Lower lobe of right lung (tissue), 2 donors: ENCODE data around the gene CCDC185. TPM values are rescaled to one million over a fixed set of nuclear protein-coding genes. Genes with fewer than 3 reads are reported as not detected.

Source experiments
- ATAC-seq, 2 donors: fragments of 200-7000 bp; cut with Tn5 transposase; one replicate each; pipeline ENCODE4 v1.9.1; 2020 to 2022; ENCODE audit warnings: mild to moderate bottlenecking in 2 of 2, moderate library complexity in 2 of 2
- DNase-seq: peaks from one replicate; pipeline ENCODE4 v3.0.0-alpha.2; 2020
- H3K27ac ChIP-seq: fragments of 200-600 bp; one replicate; pipeline ENCODE4 v1.8.0; 2022
- H3K27me3 ChIP-seq: fragments of 200-600 bp; one replicate; pipeline ENCODE4 v1.8.0; 2022; ENCODE audit warnings: low read depth
- H3K36me3 ChIP-seq: fragments of 200-600 bp; one replicate; pipeline ENCODE4 v1.8.0; 2022; ENCODE audit warnings: mild to moderate bottlenecking
- H3K4me1 ChIP-seq: fragments of 200-600 bp; one replicate; pipeline ENCODE4 v1.8.0; 2022
- H3K4me3 ChIP-seq: fragments of 200-600 bp; one replicate; pipeline ENCODE4 v1.8.0; 2022; ENCODE audit warnings: mild to moderate bottlenecking
- H3K9me3 ChIP-seq: fragments of 200-600 bp; one replicate; pipeline ENCODE4 v1.8.0; 2022
- intact Hi-C: fragments of 100-400 bp; cut with DNase I; formaldehyde crosslinking; loops from one replicate; pipeline ENCODE4 v1.11.0; 2022
- total RNA-seq: library from RNA; stranded (reverse); fragmentation: NEBNext Ultra II Directional; extraction: Animal tissue kit (Norgen Biotek cat#: 25700); gene quantifications from one replicate; pipeline ENCODE4 v1.2.1, GENCODE V29; 2021
- TF ChIP-seq, protein P1 (sequence below): fragments of 200-600 bp; IDR thresholded peaks from one replicate; pipeline ENCODE4 v1.8.0; 2022; ENCODE audit warnings: antibody characterized with exemption, mild to moderate bottlenecking
- donor health status: DM: no; HTN: yes; CAD: no; lungs with severe emphysema.

The CCDC185 gene
- total RNA-seq, 1 donor from 2014 or later = not detected

DNA sequence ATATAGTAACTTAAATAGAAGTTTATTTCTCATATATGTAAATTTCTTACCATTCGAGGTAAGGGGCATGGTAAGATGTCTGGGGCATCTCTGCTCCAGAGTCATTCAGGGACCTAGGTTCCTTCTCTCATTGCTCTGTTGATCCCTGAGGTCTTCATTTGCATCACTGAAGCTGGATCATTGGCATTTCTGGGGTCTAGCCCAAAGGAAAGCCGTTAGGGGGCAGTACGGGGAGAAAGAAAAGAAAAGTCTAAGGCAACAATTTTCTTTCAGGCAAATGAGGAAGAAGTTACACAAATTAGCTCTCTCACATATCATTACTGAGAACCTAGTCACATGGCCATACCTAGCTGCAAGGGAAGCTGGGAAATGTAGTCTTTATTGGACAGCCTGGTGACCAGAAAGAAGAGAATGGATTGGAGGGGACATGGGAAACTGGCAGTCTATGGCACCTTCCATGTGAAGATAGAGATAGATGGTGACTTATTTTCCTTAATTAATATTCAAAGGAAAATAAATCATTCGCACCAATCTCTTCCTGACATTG, 19.1 kb upstream of the CCDC185 start:
- intact Hi-C loops = no loop called here

DNA sequence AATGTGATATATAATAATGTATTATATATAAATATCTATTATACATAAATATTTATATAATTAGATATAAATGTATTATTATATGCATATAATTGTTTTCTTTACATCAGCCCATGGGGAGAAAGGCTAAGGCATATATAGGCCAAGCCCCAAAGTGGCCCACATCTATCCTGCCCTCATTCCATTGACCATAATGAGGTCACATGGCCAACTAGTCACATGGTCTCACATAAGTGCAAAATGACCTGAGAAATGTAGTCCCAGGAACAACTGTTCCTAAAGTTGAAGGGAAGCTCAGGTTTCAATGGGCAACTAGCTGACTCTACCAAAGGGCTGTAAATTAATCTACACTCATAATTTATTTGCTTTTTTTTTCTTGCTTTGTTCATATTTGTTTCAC, 14.5 kb upstream of the CCDC185 start:
- Histone ChIP-seq H3K27ac (no peak overlapping the region), H3K4me1 (no peaks in the 10 kb centered on the region), H3K27me3 (peaks cover 4% of the 10 kb centered on the region), H3K4me3 (no peak overlapping the region), H3K36me3 (no peaks in the 10 kb centered on the region), H3K9me3 (peaks cover 7% of the 10 kb centered on the region)
- TF ChIP-seq, protein P1, sequence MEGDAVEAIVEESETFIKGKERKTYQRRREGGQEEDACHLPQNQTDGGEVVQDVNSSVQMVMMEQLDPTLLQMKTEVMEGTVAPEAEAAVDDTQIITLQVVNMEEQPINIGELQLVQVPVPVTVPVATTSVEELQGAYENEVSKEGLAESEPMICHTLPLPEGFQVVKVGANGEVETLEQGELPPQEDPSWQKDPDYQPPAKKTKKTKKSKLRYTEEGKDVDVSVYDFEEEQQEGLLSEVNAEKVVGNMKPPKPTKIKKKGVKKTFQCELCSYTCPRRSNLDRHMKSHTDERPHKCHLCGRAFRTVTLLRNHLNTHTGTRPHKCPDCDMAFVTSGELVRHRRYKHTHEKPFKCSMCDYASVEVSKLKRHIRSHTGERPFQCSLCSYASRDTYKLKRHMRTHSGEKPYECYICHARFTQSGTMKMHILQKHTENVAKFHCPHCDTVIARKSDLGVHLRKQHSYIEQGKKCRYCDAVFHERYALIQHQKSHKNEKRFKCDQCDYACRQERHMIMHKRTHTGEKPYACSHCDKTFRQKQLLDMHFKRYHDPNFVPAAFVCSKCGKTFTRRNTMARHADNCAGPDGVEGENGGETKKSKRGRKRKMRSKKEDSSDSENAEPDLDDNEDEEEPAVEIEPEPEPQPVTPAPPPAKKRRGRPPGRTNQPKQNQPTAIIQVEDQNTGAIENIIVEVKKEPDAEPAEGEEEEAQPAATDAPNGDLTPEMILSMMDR = no peak
- DNase-seq (no peak), ATAC-seq (no peak)
- intact Hi-C loops = no loop called here

More for the DNA sequence above, 19.1 kb upstream of the CCDC185 start:
- TF ChIP-seq, protein P1 = no peak
- Histone ChIP-seq H3K27me3 (no peaks in the 10 kb centered on the region), H3K4me3 (no peak overlapping the region), H3K27ac (no peak overlapping the region), H3K4me1 (no peaks in the 10 kb centered on the region), H3K9me3 (peaks cover 7% of the 10 kb centered on the region), H3K36me3 (no peaks in the 10 kb centered on the region)
- DNase-seq (no peak), ATAC-seq (no peak)

DNA sequence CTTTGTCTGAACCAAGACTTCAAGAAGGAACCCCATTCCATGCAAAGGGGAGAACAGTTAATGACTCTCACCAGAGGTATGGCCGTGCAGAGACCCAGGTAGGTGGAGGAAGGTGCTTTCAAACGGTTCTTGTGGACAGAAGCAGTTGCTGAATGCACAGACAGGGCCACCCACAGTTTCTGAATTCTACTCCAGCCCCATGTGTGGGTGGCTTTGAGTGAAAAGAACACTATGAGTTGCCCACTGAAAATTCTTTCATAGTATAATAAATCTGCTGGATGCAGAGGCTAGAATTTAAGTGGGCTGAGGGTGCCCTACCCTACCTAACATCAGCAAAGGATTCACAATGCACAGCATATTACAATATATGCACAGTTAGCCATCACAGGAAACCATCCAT, 7.2 kb upstream of the CCDC185 start:
- TF ChIP-seq, protein P1 = no peak

DNA sequence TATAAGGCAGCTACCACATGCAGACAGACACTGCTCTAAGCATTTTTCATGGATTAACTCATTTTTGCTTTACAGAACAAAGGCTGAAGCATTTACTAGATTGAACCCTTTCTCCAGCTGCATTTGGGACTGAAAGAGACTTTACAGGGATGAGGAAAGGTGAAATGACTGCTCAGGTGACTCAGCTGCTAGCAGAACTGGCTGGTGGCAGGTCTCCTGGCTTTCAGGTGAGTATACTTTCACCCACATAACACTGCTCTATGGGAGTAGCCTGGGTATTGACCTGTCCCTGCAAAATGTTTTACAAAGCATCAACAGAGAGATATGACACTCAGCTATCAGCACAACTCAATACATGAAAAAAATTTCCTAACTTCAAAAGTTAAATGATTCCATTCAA, 2.6 kb upstream of the CCDC185 start:
- intact Hi-C loops = no loop called here

More for the DNA sequence above, 7.2 kb upstream of the CCDC185 start:
- Histone ChIP-seq H3K36me3 (no peaks in the 10 kb centered on the region), H3K4me3 (no peak overlapping the region), H3K4me1 (no peaks in the 10 kb centered on the region), H3K27ac (no peak overlapping the region), H3K27me3 (peaks cover 4% of the 10 kb centered on the region), H3K9me3 (no peaks in the 10 kb centered on the region)
- ATAC-seq (no peak), DNase-seq (no peak)
- intact Hi-C loops = no loop called here

DNA sequence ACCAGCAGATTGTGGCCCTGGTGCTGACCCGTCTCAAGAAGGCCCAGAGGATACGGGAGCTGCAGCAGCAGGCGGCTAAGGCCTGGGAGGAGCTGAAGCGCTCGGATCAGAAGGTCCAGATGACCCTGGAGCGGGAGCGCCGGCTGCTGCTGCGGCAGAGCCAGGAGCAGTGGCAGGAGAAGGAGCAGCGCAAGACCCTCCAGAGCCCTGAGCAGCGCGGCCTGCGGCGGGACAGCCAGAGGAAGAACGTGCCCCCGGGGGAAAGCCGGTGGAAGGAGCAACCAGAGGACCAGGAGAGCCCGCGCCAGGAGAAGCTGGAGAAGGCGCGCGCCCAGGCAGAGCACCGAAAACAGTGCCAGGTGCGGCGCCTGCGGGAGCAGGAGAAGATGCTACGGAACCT, 1.0 kb downstream of the CCDC185 start:
- H3K27me3 ChIP-seq = peaks cover 29% of the 10 kb centered on the region
- H3K27ac ChIP-seq = no peak overlapping the region
- H3K4me1 ChIP-seq = no peaks in the 10 kb centered on the region
- H3K4me3 ChIP-seq = no peak overlapping the region
- ATAC-seq = peak in 1 of 2 donors; percentile 9
- DNase-seq = no peak
- H3K9me3 ChIP-seq = no peaks in the 10 kb centered on the region
- H3K36me3 ChIP-seq = no peaks in the 10 kb centered on the region
- intact Hi-C loops = no loop called here
- TF ChIP-seq, protein P1 = no peak

More for the DNA sequence above, 2.6 kb upstream of the CCDC185 start:
- no peak for DNase-seq
- H3K27me3 ChIP-seq = peaks cover 29% of the 10 kb centered on the region
- ATAC-seq = no peak
- no peaks in the 10 kb centered on the region for H3K4me1 ChIP-seq
- no peak overlapping the region for H3K4me3 ChIP-seq
- no peaks in the 10 kb centered on the region for H3K9me3 ChIP-seq
- H3K36me3 ChIP-seq = no peaks in the 10 kb centered on the region
- TF ChIP-seq, protein P1 = no peak
- no peak overlapping the region for H3K27ac ChIP-seq
